Ascending aorta (tissue), 2 donors: ENCODE data around the gene LSS. TPM values are rescaled to one million over a fixed set of nuclear protein-coding genes. Genes with fewer than 3 reads are reported as not detected.
"Not testable (repeated sequence)": the region's sequence is repeated elsewhere in the genome, so short reads cannot be mapped to it uniquely, and the experiment has no call there.

ENCODE experiments used
- DNase-seq, 2 donors: peaks; one replicate each; pipeline ENCODE4 v3.0.0-alpha.2; 2019; ENCODE audit warnings: low spot score in 2 of 2
- H3K27ac ChIP-seq, 2 donors: fragments of 200-600 bp; sonication (generic); one replicate each; pipeline ENCODE4 v1.5.1; 2016 to 2017; ENCODE audit warnings: mild to moderate bottlenecking in 1 of 2
- H3K27me3 ChIP-seq: fragments of 200-600 bp; sonication (generic); one replicate; pipeline ENCODE4 v1.5.1; 2017
- H3K36me3 ChIP-seq, 2 donors: fragments of 200-600 bp; sonication (generic); one replicate each; pipeline ENCODE4 v1.5.1; 2016
- H3K4me1 ChIP-seq, 2 donors: fragments of 200-600 bp; sonication (generic); one replicate each; pipeline ENCODE4 v1.5.1; 2016 to 2017; ENCODE audit warnings: mild to moderate bottlenecking in 1 of 2
- H3K4me3 ChIP-seq, 2 donors: fragments of 200-600 bp; sonication (generic); one replicate each; pipeline ENCODE4 v1.5.1; 2016 to 2017; ENCODE audit warnings: mild to moderate bottlenecking in 1 of 2
- H3K9me3 ChIP-seq, 2 donors: fragments of 200-600 bp; sonication (generic); one replicate each; pipeline ENCODE4 v1.5.1; 2016
- CTCF ChIP-seq, 3 experiments: fragments of 200-600 bp in 2 of 3; fragments of 450-650 bp in 1 of 3; sonication (generic) in 2 of 3; IDR thresholded peaks; one replicate each; pipeline ENCODE4 v1.5.1; 2016 to 2019; ENCODE audit warnings: antibody characterized with exemption in 3 of 3, mild to moderate bottlenecking in 1 of 3, moderate library complexity in 1 of 3
- intact Hi-C: fragments of 100-400 bp; cut with DNase I; formaldehyde crosslinking; loops from one replicate; pipeline ENCODE4 v1.15.1; 2023
- total RNA-seq: library from RNA; depleted of rRNA; stranded (reverse); fragments of >200 nt; gene quantifications from one replicate; pipeline ENCODE4 v1.1.0, GENCODE V29; 2016

The LSS gene
- total RNA-seq, 1 donor from 2014 or later = 49.4 TPM

GRCh38 chr21:46205766-46206162 lies 22.8 kb downstream of the LSS start:
- no peak overlapping the region for H3K4me3 ChIP-seq
- no peaks in the 10 kb centered on the region for H3K4me1 ChIP-seq
- peaks cover 70 to 74% of the 10 kb centered on the region in 2 donors for H3K36me3 ChIP-seq
- intact Hi-C loops = no loop called here
- no peak for DNase-seq
- no peaks in the 10 kb centered on the region for H3K27me3 ChIP-seq
- no peak overlapping the region for H3K27ac ChIP-seq
- H3K9me3 ChIP-seq = no peaks in the 10 kb centered on the region
- TF ChIP-seq CTCF (IDR thresholded peaks at IDR 0.05) = no peak

GRCh38 chr21:46205166-46205565 lies 23.4 kb downstream of the LSS start:
- H3K27ac ChIP-seq = no peak overlapping the region
- no peaks in the 10 kb centered on the region for H3K27me3 ChIP-seq
- intact Hi-C loops = no loop called here
- H3K4me1 ChIP-seq = no peaks in the 10 kb centered on the region
- no peaks in the 10 kb centered on the region for H3K9me3 ChIP-seq
- TF ChIP-seq CTCF (IDR thresholded peaks at IDR 0.05) = no peak
- no peak overlapping the region for H3K4me3 ChIP-seq
- peaks cover 70 to 74% of the 10 kb centered on the region in 2 donors for H3K36me3 ChIP-seq
- no peak for DNase-seq

- intact Hi-C loops = no loop called here
- no peak for DNase-seq
- TF ChIP-seq CTCF (IDR thresholded peaks at IDR 0.05) = no peak
- H3K9me3 ChIP-seq = no peaks in the 10 kb centered on the region
- no peaks in the 10 kb centered on the region for H3K4me1 ChIP-seq
- no peaks in the 10 kb centered on the region for H3K27me3 ChIP-seq
- H3K36me3 ChIP-seq = peaks cover 64 to 72% of the 10 kb centered on the region in 2 donors
- no peak overlapping the region for H3K27ac ChIP-seq
- H3K4me3 ChIP-seq = no peak overlapping the region
Measured at GRCh38 chr21:46203203-46203600, 25.4 kb downstream of the LSS start.

- H3K27ac ChIP-seq = no peak overlapping the region
- no peak for TF ChIP-seq CTCF (IDR thresholded peaks at IDR 0.05)
- DNase-seq = no peak
- no peak overlapping the region for H3K4me3 ChIP-seq
- intact Hi-C loops = no loop called here
- peaks cover 59 to 71% of the 10 kb centered on the region in 2 donors for H3K36me3 ChIP-seq
- H3K4me1 ChIP-seq = no peaks in the 10 kb centered on the region
- H3K27me3 ChIP-seq = no peaks in the 10 kb centered on the region
- H3K9me3 ChIP-seq = no peaks in the 10 kb centered on the region
Measured at GRCh38 chr21:46202592-46203202, 25.9 kb downstream of the LSS start.

GRCh38 chr21:46200877-46201803 lies 27.4 kb downstream of the LSS start:
- not testable (repeated sequence) for H3K9me3 ChIP-seq

More at GRCh38 chr21:46200877-46201803, 27.4 kb downstream of the LSS start:
- H3K27me3 ChIP-seq, H3K4me3 ChIP-seq, H3K4me1 ChIP-seq, intact Hi-C loops, DNase-seq, H3K27ac ChIP-seq: not testable (repeated sequence)
- H3K36me3 ChIP-seq = peaks cover 56 to 71% of the 10 kb centered on the region in 2 donors
